ENCODE measurements around the gene CMTM8.
A peak's percentile ranks its signal among the peaks of the same experiment; 100 is the strongest.
"Not testable (repeated sequence)": the region's sequence is repeated elsewhere in the genome, so short reads cannot be mapped to it uniquely, and the experiment has no call there.

CMTM8 gene

GRCh38 chr3:32381922-32382321, 143.4 kb downstream of the CMTM8 start:
- no peak for ATAC-seq
- DNase-seq = no peak

DNA sequence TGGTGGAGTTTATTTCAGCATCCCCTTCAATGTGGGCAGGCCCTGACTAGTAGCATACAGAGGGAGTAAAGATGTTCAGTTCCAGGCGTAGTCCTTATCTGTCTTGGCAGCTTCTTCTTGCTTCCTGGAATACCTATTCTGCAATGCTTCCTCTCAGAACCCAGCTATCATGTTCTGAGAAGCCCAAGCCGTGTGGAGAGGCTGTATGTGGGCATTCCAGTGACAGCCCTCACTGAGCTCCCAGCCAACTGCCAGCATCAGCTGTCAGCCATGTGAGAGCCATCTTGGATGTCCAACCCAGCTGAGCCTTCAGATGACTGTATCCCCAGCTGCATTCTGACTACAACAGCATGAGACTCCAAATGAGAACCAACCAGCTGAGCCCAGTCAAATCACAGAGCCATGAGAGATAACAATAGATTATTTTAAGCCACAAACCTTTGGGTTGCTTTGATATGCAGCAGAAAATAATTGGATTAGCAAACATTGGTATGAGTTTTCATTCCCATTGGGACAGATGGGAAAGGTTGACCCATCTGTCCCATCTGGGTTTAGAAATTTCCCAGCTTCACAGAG, 144.7 kb downstream of the CMTM8 start:
- DNase-seq (no peak), ATAC-seq (no peak)

- ATAC-seq = no peak
- no peak for DNase-seq
Observed at GRCh38 chr3:32384938-32385337, 146.5 kb downstream of the CMTM8 start.

DNA sequence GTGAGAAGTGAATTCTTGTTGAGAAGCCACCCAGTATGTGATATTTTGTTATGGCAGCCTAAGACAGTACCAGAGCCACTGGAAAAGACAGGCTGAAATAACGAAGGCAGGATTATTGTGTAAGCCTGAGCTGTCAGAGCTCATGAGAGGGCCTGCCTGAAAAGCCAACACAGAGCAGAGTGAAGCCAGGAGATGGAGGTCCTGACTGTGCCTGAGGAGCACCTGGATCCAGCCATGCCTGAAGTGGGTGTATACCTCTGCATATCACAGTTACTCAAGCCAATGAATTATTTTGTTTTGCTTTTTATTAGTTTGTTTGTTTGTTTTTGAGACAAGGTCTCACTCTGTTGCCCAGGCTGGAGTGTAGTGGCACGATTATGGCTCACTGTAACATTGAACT, 149.0 kb downstream of the CMTM8 start:
- ATAC-seq (no peak), DNase-seq (no peak)

DNA sequence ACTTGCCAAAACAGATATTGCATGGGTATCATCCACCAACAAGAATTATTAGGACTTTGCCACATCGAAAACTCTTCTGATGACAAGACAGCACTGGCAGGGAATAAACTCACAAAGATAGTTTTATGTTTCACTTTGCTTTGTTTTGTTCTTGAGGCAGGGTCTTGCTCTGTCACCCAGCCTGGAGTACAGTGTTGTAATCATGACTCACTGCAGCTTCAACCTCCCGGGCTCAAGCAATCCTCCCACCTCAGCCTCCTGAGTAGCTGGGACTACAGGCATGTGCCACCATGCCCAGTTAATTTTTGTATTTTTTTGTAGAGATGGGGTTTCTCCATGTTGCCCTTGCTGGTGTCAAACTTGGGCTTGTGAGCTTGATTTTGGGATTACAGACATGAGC, 151.1 kb downstream of the CMTM8 start:
- ATAC-seq, DNase-seq: not testable (repeated sequence)

- DNase-seq (peak; percentile 71), ATAC-seq (peak; percentile 63)
Observed at GRCh38 chr3:32391643-32392535, 153.4 kb downstream of the CMTM8 start, which contains the start of gene CMTM7. CMTM7 (plus strand) TSS chr3:32391853; CDS start chr3:32391907, 54 bp downstream.

- ATAC-seq (peak; percentile 58), DNase-seq (peak; percentile 33)
Observed at GRCh38 chr3:32392536-32393302, 154.2 kb downstream of the CMTM8 start.

DNA sequence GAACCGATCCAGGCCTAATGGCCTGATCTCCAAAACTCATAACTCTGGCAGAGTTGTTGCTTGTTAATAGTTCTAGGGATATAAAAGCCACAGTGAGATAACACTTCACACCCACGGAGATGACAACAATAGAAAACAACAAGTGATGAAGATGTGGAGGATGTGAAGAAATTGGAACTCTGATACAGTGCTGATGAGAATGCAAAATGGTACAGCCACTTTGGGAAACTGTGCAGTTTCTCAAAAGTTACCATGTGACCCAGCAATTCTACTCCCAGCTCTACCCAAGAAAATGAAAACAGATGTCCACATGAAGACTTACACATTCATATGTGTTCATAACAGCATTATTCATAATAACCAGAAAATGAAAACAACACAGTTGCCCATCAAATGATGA, 157.0 kb downstream of the CMTM8 start:
- ATAC-seq = no peak
- no peak for DNase-seq

DNA sequence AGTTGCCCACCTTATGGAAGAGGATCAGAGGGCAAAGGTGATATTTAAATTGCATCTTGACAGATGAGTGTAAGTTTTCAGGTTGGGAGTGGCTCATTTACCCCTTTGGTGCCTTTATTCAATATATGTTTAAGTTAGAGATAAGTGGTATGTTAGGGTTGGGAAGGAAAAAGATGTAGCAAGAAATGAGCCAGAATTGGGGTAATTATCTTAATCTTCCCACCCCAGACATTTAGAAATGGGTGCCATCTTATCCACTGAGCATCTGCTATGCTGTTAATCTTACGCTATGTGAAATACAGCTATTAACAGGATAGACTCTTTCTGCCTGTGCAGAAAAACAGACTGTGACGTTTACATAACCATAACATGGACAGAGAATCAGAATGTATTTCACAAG, 159.5 kb downstream of the CMTM8 start:
- ATAC-seq (no peak), DNase-seq (no peak)

DNA sequence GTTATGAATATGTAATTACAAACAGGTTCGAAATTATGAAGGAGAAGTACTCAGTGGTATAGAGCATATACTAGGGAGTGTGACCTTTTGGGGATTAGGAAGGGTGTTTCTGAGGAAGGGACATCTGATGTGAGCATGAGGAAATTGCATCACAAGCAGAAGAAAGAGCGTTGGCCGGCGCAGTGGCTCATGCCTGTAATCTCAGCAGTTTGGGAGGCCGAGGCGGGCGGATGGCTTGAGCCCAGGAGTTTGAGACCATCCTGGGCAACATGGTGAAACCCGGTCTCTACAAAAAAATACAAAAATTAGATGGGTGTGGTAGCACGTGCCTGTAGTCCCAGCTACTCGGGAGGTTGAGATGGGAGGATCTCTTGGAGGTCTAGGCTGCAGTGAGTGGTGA, 160.1 kb downstream of the CMTM8 start:
- ATAC-seq (no peak), DNase-seq (no peak)

DNA sequence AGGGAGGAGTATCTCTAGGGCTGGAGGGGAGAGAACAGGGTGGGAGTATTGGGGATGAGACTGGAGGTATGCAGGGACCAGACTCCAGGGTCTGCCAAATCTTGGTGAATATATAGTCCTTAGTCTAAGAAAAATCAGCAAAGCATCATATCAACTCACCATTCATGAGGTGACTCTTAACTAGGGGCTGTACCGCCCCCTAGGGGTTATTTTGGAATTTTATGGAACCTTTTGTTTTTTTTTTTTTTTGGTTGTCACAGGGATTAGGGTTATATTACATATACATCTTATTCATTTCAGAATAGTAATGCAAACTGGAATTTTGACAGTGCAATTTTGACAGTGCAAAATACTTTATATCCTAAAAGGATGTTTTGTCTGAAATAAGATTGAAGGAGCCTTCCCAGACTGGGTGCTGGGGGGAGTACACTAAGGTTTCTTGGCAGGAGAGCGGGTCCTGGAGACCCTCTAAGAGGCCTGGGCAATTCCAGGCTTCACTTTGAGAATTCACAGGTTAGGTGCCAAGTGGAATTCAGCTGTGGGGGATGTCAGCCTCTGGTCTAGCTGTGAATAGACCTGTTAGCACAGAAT, 160.6 kb downstream of the CMTM8 start:
- DNase-seq (no peak), ATAC-seq (peak; percentile 30)

DNA sequence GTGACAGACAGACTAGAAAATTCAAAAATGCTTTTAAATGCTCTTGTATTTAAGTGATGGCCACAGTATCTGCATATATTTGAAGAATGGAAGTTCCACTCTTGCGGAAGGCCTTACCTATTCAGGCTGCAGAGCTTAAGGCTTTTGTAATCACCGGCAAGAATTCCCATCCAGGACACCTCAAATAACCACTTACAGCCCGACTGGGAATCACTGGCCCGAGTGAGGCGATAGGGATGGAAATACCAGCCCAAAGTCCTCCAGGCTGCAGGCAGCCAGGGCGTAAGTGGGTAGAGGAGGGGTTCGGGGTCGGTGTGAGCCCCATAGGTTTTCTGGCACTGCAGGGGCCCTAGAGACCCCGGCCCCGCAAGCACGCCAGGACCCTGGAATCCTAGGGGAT, 162.6 kb downstream of the CMTM8 start:
- ATAC-seq (peak; percentile 5), DNase-seq (no peak)

DNA sequence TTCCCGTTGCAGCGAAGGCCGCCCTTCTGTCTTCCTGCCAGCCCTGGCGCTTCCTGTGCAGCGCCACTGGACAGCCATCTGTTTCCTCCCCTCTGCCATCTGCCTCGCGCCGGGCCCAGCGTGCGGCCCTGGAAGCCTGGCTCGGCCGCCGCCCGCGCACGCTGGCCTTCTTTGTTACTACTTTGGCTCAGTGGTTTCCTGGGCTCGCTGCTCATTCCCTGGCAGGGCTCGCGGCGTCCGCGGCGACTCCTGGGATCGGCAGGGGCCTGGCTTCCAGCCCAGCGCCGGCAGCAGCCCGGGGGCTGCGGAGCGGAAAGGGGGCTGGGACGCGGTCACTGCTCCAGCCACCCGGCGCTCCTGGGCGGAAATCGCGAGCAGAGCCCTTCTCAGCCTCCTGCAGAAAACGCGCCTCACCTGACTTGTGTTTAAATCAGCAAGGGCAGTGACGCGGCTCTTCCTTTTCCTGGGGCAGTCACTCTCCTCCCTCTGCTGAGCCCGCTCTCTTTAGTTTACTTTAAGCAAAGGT, 163.1 kb downstream of the CMTM8 start:
- DNase-seq (peak; percentile 66), ATAC-seq (peak; percentile 77)

- no peak for ATAC-seq
- DNase-seq = no peak
Observed at GRCh38 chr3:32403663-32404062, 165.2 kb downstream of the CMTM8 start.

DNA sequence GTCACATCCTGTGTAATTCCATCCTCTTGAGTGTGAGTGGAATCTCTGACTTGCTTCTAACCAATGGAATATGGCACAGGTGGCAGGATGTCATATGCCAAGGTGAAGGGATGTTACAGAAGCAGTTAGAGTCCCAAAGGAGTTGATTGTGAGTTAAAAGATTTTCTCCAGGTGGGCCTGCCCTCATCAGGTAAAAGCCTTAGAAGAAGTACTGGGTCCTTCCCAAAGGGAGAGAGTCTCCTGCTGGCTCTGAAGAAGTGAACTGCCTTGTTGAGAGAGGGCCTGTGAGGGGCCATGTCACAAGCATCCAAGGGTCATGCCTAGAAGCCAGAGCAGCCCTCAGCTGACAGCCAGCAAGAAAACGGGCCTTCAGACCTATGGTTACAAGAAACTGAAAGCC, 166.2 kb downstream of the CMTM8 start:
- ATAC-seq = no peak
- DNase-seq = no peak

GRCh38 chr3:32405155-32405554, 166.7 kb downstream of the CMTM8 start:
- no peak for ATAC-seq
- DNase-seq = no peak

GRCh38 chr3:32405711-32406323, 167.3 kb downstream of the CMTM8 start:
- ATAC-seq (no peak), DNase-seq (no peak)

- ATAC-seq = no peak
- no peak for DNase-seq
Observed at GRCh38 chr3:32406486-32407408, 168.3 kb downstream of the CMTM8 start.

GRCh38 chr3:32410367-32411246, 172.1 kb downstream of the CMTM8 start:
- ATAC-seq = no peak
- no peak for DNase-seq

DNA sequence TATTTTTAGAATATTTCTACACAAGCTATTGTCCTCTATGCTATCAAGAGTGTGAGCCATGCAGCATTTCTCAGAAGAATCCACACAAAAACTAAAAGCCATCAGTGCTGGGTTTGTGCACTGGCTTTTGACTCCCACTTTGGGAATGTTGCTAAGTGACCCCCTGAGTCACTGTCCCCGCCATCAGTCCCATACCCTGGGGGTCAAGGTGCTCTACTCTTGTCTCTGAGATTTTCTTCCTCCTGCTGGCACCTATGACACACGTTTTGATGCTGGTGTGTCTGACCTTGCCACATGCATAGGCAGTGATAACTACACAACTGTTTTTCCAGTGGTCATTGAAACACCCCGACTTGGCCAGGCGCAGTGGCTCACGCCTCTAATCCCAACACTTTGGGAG, 173.0 kb downstream of the CMTM8 start:
- no peak for ATAC-seq
- DNase-seq = no peak
